GM06990 (cell line): Measurements from ENCODE around the gene NEB.

Experiments used
- DNase-seq: peaks from one replicate; pipeline ENCODE4 v3.0.0-alpha.2; 2011; ENCODE audit not compliant: insufficient read length; ENCODE audit errors: extremely low read depth
- H3K27me3 ChIP-seq: replicated peaks from 2 replicates; pipeline ENCODE4 v1.6.0; 2011; ENCODE audit warnings: low read length; ENCODE audit not compliant: control insufficient read depth, insufficient read depth
- H3K36me3 ChIP-seq: 2 replicates; pipeline ENCODE4 v1.5.1; 2011; ENCODE audit warnings: low read length; ENCODE audit not compliant: control insufficient read depth, insufficient read depth
- H3K4me3 ChIP-seq: replicated peaks from 2 replicates; pipeline ENCODE4 v1.5.1; 2011; ENCODE audit warnings: low read depth, mild to moderate bottlenecking, control low read depth, low read length
- CTCF ChIP-seq: IDR thresholded peaks from 2 replicates; pipeline ENCODE4 v1.5.1; 2011; ENCODE audit warnings: low read length, control low read depth, mild to moderate bottlenecking, inconsistent platforms; ENCODE audit not compliant: insufficient read depth, poor library complexity, severe bottlenecking

NEB gene

GRCh38 chr2:151490276-151490675 is 244.0 kb downstream of the NEB start:
- no peak for DNase-seq
- Histone ChIP-seq H3K27me3 (no peaks in the 10 kb centered on the region), H3K36me3 (no peaks in the 10 kb centered on the region; the same call in 1 of the 2 replicates), H3K4me3 (no peak overlapping the region)
- no peak for TF ChIP-seq CTCF

- no peak for TF ChIP-seq CTCF
- H3K4me3 ChIP-seq: no peak overlapping the region
- no peak for DNase-seq
- H3K36me3 ChIP-seq: no peaks in the 10 kb centered on the region; the same call in 1 of the 2 replicates
- no peaks in the 10 kb centered on the region for H3K27me3 ChIP-seq
These were observed 248.2 kb downstream of the NEB start for GRCh38 chr2:151486053-151486452.

GRCh38 chr2:151484100-151484499 is 250.2 kb downstream of the NEB start:
- TF ChIP-seq CTCF: no peak
- H3K4me3 ChIP-seq: no peak overlapping the region
- no peaks in the 10 kb centered on the region for H3K27me3 ChIP-seq
- DNase-seq: no peak
- H3K36me3 ChIP-seq: no peaks in the 10 kb centered on the region; the same call in 1 of the 2 replicates

GRCh38 chr2:151483546-151483945 is 250.7 kb downstream of the NEB start:
- Histone ChIP-seq H3K4me3 (no peak overlapping the region), H3K36me3 (peaks cover 2% of the 10 kb centered on the region; the same call in 1 of the 2 replicates), H3K27me3 (no peaks in the 10 kb centered on the region)
- TF ChIP-seq CTCF: no peak
- no peak for DNase-seq

- H3K36me3 ChIP-seq: peaks cover 2% of the 10 kb centered on the region; the same call in 1 of the 2 replicates
- H3K27me3 ChIP-seq: no peaks in the 10 kb centered on the region
- no peak overlapping the region for H3K4me3 ChIP-seq
- no peak for TF ChIP-seq CTCF
- no peak for DNase-seq
These were observed 252.0 kb downstream of the NEB start for GRCh38 chr2:151482171-151482725.

GRCh38 chr2:151481744-151482143 is 252.5 kb downstream of the NEB start:
- DNase-seq: peak; percentile 6
- TF ChIP-seq CTCF: no peak
- Histone ChIP-seq H3K36me3 (peaks cover 2% of the 10 kb centered on the region), H3K4me3 (no peak overlapping the region), H3K27me3 (no peaks in the 10 kb centered on the region)
